ENCODE results near the gene CITED2.

The CITED2 gene

DNA sequence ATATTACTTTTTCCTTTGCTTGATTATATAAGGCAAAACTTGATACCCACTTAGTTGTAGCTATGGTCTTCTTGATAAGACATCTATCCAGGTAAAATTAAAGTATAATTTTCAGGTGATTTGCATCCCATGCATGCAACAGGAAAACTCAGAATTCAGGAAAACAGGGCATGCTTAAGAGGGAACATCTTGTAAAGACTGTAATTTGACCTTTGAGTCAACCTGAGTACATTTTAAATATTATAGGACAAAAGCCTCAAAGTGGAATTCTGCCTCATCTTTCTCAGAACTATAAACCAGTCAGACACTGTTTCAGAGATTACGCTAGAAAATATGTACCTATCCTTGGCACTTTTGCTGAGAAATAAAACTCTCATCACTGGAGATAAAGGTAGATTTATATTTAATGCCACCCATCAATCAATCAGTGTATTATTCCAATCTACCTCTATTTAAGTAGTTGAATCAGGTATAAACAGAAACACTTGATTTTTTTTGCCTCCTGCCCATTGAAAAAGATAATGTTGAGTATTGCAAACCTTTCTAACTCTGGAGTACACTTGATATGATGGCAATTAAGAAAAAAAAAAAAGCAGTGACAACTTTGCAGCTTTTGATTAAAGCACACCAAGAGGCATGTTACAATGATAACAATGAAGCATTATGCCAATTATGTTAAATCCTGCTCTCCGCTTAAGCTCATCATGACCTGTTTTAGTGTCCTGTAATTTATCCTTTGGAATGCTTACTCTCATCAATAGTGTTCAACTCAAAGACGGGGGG, 2.8 kb downstream of the CITED2 start:
- TF ChIP-seq, protein P1, sequence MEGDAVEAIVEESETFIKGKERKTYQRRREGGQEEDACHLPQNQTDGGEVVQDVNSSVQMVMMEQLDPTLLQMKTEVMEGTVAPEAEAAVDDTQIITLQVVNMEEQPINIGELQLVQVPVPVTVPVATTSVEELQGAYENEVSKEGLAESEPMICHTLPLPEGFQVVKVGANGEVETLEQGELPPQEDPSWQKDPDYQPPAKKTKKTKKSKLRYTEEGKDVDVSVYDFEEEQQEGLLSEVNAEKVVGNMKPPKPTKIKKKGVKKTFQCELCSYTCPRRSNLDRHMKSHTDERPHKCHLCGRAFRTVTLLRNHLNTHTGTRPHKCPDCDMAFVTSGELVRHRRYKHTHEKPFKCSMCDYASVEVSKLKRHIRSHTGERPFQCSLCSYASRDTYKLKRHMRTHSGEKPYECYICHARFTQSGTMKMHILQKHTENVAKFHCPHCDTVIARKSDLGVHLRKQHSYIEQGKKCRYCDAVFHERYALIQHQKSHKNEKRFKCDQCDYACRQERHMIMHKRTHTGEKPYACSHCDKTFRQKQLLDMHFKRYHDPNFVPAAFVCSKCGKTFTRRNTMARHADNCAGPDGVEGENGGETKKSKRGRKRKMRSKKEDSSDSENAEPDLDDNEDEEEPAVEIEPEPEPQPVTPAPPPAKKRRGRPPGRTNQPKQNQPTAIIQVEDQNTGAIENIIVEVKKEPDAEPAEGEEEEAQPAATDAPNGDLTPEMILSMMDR (IDR thresholded peaks at IDR 0.05; ENCODE audit: control insufficient read depth, insufficient read depth, low read depth, low read length, missing control alignments), result no peak
- no peak for DNase-seq (ENCODE audit: low read depth)
- peak overlapping the region; percentile 66 for H3K4me3 ChIP-seq (ENCODE audit: control insufficient read depth, low read depth, low read length)

DNA sequence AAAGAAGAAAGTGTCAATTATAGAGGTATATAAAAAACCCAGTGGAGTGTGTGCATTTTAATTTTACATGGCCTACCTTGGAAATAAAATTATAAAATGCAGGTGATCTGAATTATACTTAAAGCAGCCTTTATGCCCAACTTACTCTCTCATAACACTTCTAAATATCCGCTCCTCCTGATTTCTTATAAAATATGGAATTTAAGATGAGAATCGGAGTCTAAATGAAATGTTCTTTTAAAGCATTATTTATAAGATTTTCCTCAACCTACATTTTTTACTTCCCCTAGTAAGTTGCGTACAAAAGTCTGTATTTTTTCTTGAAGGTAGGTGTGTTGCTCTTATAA, 3.5 kb downstream of the CITED2 start:
- TF ChIP-seq, protein P1 (IDR thresholded peaks at IDR 0.05; ENCODE audit: control insufficient read depth, insufficient read depth, low read depth, low read length, missing control alignments), result no peak
- H3K4me3 ChIP-seq (ENCODE audit: control insufficient read depth, low read depth, low read length), result peak overlapping the region; percentile 66
- no peak for DNase-seq (ENCODE audit: low read depth)

DNA sequence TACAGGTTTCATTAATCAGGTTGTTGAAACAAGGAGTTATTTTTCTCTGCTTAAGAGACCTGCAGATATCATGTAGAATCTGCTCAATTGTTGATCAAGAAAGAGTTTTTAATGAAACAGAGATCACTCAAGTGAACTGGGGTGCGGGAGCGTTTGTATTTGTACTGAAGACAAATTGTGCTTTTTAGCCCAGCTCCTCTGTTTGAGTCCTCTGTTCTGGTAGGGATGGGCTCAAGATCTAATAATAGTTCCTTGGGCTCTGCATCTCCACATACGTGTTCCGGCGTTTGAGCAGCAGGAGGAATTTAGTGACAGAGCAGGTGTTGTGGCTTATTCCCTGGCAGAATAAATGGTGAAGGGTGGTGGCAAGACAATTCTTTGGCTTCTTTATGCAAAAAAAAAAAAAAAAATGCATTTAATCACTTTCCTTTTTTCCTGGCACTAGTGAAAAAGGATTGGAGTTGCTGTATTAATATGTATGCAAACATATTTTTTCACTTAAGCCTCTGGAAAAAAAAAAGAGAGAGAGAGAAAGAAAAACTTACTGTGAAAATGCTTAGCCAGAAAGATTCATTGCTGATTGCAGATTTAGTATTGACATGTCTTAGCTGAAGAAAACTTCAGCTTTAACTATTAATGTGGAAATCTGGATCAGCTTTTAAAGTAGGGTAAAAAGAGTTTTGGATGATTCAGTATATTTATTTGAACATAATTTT, 4.0 kb downstream of the CITED2 start:
- TF ChIP-seq, protein P1 (IDR thresholded peaks at IDR 0.05; ENCODE audit: control insufficient read depth, insufficient read depth, low read depth, low read length, missing control alignments), result no peak
- DNase-seq (ENCODE audit: low read depth), result peak; percentile 86
- H3K4me3 ChIP-seq (ENCODE audit: control insufficient read depth, low read depth, low read length), result peak overlapping the region; percentile 11; the same call in 1 of the 2 replicates

DNA sequence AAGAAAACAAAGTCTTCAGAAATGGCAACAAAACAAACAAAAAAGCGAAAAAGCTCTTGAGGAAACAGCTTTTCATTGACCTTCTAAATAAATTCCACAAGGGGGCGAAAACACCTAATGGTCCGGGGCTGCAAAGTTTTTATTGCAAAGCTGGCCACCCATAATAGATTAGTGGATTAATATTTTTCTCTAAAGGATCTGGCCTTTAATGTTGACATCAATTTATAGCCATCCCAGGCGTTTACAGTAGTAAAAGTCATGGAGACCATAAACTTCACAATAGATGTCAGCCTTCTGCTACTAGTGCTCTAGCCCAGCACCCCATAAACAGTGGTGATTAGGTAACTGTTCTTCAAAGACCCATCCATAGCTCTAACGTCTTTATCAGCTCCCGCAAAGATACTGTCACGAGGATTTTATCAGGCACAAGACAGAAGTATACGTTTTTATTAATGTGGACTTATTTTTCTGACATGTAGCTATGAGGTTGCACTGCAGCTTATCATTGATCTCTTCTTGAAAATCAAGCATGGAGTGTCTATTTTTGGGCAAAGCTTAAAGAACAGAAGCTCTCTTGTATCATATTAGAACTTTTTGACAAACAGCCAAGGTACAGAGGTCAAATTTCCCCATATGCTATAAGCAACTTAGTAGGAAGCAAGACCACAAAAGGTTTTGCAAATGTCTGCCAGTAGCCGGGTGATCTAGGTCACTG, 4.7 kb downstream of the CITED2 start:
- DNase-seq (ENCODE audit: low read depth), result peak; percentile 85
- TF ChIP-seq, protein P1 (IDR thresholded peaks at IDR 0.05; ENCODE audit: control insufficient read depth, insufficient read depth, low read depth, low read length, missing control alignments), result peak; percentile 53
- H3K4me3 ChIP-seq (ENCODE audit: control insufficient read depth, low read depth, low read length), result no peak overlapping the region

DNA sequence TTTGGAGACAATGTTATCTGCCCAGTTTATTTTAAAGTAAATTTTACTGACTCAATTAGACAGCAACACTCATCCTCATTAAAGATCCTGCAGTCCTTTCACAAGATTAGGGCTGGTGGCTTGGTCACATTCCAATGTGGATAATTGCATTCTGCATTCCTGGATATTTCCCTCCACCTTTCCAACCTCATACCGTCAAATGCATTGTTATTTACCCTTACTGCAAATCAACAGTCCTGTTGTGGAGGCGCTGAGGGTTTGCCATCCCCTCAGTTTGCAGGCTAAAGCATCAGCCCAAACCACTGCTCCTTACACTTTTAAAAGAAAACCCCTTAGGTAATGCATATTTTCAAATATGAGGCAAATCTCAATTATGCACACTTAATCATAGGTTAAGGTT, 5.4 kb downstream of the CITED2 start:
- no peak overlapping the region for H3K4me3 ChIP-seq (ENCODE audit: control insufficient read depth, low read depth, low read length)
- TF ChIP-seq, protein P1 (IDR thresholded peaks at IDR 0.05; ENCODE audit: control insufficient read depth, insufficient read depth, low read depth, low read length, missing control alignments), result no peak
- no peak for DNase-seq (ENCODE audit: low read depth)

DNA sequence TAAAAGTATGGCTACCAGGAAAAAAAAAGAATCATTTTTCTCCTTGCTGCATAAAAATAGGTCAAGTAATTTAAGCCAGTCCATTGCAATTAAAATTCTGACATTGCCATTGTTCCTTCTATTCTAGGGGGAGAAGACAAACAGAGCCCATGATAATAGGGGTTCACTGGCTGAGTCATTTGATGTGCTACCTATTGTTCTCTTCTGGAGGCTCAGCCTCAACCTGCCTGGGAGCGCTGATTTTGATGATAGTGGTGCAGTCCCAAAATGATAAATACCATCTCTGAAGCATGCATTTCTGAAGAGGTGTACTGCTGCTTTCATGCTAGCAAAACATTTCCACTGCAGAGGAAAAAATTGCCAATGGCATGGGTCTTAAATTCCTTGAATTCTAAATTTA, 5.8 kb downstream of the CITED2 start:
- no peak overlapping the region for H3K4me3 ChIP-seq (ENCODE audit: control insufficient read depth, low read depth, low read length)
- DNase-seq (ENCODE audit: low read depth), result no peak
- TF ChIP-seq, protein P1 (IDR thresholded peaks at IDR 0.05; ENCODE audit: control insufficient read depth, insufficient read depth, low read depth, low read length, missing control alignments), result no peak

Measured in AG09309 (cell line).